PFSK-1 (cell line): ENCODE data around the gene NOX3.

ENCODE experiments used
- FOXP2 ChIP-seq: optimal IDR thresholded peaks from 2 replicates; pipeline ENCODE3; 2011; ENCODE audit warnings: borderline replicate concordance, control low read depth, inconsistent platforms; ENCODE audit not compliant: insufficient read depth; ENCODE audit errors: extremely low read length, extremely low read depth
- POLR2AphosphoS5 ChIP-seq: IDR thresholded peaks from 2 replicates; pipeline ENCODE4 v1.6.1; 2012; ENCODE audit warnings: low read depth, mild to moderate bottlenecking, control low read depth, low read length, moderate library complexity
- REST ChIP-seq, 2 experiments: IDR thresholded peaks; 2 replicates each; pipeline versions ENCODE4 v1.6.1 to v1.8.0; 2011 to 2012; ENCODE audit warnings: low read depth in 2 of 2, low read length in 2 of 2, control low read depth in 1 of 2, inconsistent platforms in 1 of 2, mild to moderate bottlenecking in 1 of 2, moderate library complexity in 1 of 2; ENCODE audit not compliant: insufficient read depth in 1 of 2
- SIN3A ChIP-seq: IDR thresholded peaks from 2 replicates; pipeline ENCODE4 v1.6.1; 2012; ENCODE audit warnings: mild to moderate bottlenecking, low read length, moderate library complexity, borderline replicate concordance; ENCODE audit not compliant: insufficient read depth
- TAF1 ChIP-seq: IDR thresholded peaks from 2 replicates; pipeline ENCODE4 v1.6.1; 2012; ENCODE audit warnings: low read length, control low read depth, borderline replicate concordance; ENCODE audit not compliant: insufficient read depth

NOX3 gene

GRCh38 chr6:155444120-155444917 is 11.3 kb downstream of the NOX3 start:
- no peak for TF ChIP-seq REST (IDR thresholded peaks at IDR 0.05; ENCODE audit: insufficient read depth in 1 of 2, low read depth in 2 of 2, low read length in 2 of 2)
- TF ChIP-seq TAF1, result no peak
- TF ChIP-seq FOXP2, result no peak
- TF ChIP-seq SIN3A, result no peak
- TF ChIP-seq POLR2AphosphoS5, result no peak

- TF ChIP-seq REST (IDR thresholded peaks at IDR 0.05; ENCODE audit: insufficient read depth in 1 of 2, low read depth in 2 of 2, low read length in 2 of 2) (no peak), FOXP2 (peak; percentile 24), SIN3A (no peak), TAF1 (no peak), POLR2AphosphoS5 (no peak)
Observed at GRCh38 chr6:155443168-155443567, 12.5 kb downstream of the NOX3 start.

GRCh38 chr6:155442562-155442961 is 13.1 kb downstream of the NOX3 start:
- TF ChIP-seq TAF1, result 0 out of 2 replicates have a peak, but pooled peaks have one; percentile 21
- peak in 1 of 2 experiments; percentile 60; a peak in 1 of 4 replicates for TF ChIP-seq REST (IDR thresholded peaks at IDR 0.05; ENCODE audit: insufficient read depth in 1 of 2, low read depth in 2 of 2, low read length in 2 of 2)
- no peak for TF ChIP-seq FOXP2
- peak; percentile 29; the same call in 1 of the 2 replicates for TF ChIP-seq POLR2AphosphoS5
- no peak for TF ChIP-seq SIN3A

- no peak for TF ChIP-seq POLR2AphosphoS5
- TF ChIP-seq REST (IDR thresholded peaks at IDR 0.05; ENCODE audit: insufficient read depth in 1 of 2, low read depth in 2 of 2, low read length in 2 of 2), result no peak
- TF ChIP-seq TAF1, result no peak
- no peak for TF ChIP-seq SIN3A
- TF ChIP-seq FOXP2, result no peak
Observed at GRCh38 chr6:155441112-155441465, 14.6 kb downstream of the NOX3 start.
